GM12865 (cell line): ENCODE measurements around the gene SLC7A7.

Experiments
- DNase-seq: peaks from one replicate; pipeline ENCODE4 v3.0.0; 2010; ENCODE audit warnings: low read depth
- H3K4me3 ChIP-seq: 2 replicates; pipeline ENCODE4 v1.5.1; 2011; ENCODE audit warnings: mild to moderate bottlenecking, low read depth, low read length, control low read depth
- TF ChIP-seq, protein P1 (sequence below): IDR thresholded peaks from 2 replicates; pipeline ENCODE4 v1.5.1; 2011; ENCODE audit warnings: low read length, control low read depth, low read depth, inconsistent platforms; ENCODE audit not compliant: insufficient read depth; ENCODE audit errors: missing control alignments

SLC7A7 gene

DNA sequence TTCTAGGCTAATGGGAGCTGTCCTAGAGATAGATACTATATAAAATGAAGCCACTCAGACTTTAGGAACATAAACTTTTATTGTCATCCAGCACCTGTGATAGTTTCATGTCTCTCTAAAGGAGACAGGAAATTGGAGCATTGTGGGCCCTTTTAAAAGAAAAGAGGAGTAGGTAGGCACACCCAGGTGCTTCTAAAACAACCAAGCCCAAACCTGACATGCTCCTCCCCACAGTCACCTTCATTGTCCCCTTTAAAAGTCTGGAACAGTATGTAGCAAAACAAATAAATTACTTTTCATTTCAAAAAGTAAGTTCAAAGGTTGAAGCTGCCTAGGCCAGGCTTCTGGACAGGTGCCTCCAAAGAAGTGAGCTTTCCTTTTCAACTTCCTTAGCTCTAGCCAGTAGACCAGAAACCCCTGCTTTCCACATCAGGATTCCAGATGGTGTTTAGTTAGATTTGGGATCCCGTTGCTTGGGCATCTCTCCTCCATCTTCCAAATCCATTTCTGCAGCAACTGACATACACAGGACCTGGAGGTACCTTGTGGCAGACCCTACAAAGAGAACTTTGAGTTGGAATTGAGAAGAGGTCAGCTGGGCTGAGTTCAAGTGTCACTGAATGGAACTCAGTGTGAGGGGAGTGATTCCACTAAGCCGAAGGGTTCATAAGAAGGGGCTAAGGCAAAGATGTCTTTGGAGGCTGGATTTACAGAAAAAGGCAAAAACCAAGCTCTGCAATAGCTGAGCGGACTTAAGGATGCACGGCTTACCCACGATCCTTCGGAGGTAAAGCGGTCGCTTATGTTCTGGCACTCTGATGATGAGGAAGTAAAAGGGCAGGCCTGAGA lies 41.8 kb downstream of the SLC7A7 start:
- TF ChIP-seq, protein P1, sequence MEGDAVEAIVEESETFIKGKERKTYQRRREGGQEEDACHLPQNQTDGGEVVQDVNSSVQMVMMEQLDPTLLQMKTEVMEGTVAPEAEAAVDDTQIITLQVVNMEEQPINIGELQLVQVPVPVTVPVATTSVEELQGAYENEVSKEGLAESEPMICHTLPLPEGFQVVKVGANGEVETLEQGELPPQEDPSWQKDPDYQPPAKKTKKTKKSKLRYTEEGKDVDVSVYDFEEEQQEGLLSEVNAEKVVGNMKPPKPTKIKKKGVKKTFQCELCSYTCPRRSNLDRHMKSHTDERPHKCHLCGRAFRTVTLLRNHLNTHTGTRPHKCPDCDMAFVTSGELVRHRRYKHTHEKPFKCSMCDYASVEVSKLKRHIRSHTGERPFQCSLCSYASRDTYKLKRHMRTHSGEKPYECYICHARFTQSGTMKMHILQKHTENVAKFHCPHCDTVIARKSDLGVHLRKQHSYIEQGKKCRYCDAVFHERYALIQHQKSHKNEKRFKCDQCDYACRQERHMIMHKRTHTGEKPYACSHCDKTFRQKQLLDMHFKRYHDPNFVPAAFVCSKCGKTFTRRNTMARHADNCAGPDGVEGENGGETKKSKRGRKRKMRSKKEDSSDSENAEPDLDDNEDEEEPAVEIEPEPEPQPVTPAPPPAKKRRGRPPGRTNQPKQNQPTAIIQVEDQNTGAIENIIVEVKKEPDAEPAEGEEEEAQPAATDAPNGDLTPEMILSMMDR: no peak

DNA sequence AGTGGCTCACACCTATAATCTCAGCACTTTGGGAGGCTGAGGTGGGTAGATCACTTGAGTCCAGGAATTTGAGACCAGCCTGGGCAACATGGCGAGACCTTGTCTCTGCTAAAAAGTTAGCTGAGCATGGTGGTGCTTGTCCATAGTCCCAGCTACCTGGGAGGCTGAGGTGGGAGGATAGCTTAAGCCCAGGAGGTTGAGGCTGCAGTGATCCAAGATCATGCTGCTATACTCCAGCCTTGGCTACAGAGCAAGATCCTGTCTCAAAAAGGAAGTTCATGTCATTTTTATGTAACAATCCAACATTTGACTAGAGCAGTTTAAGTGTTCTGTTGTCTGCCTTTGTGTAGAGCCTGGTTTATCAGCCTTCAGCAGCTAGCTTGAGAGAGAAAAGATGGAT lies 42.5 kb downstream of the SLC7A7 start:
- H3K4me3 ChIP-seq: no peak overlapping the region
- TF ChIP-seq, protein P1: no peak
- DNase-seq: no peak

More for the DNA sequence above, 41.8 kb downstream of the SLC7A7 start:
- H3K4me3 ChIP-seq: no peak overlapping the region
- no peak for DNase-seq

DNA sequence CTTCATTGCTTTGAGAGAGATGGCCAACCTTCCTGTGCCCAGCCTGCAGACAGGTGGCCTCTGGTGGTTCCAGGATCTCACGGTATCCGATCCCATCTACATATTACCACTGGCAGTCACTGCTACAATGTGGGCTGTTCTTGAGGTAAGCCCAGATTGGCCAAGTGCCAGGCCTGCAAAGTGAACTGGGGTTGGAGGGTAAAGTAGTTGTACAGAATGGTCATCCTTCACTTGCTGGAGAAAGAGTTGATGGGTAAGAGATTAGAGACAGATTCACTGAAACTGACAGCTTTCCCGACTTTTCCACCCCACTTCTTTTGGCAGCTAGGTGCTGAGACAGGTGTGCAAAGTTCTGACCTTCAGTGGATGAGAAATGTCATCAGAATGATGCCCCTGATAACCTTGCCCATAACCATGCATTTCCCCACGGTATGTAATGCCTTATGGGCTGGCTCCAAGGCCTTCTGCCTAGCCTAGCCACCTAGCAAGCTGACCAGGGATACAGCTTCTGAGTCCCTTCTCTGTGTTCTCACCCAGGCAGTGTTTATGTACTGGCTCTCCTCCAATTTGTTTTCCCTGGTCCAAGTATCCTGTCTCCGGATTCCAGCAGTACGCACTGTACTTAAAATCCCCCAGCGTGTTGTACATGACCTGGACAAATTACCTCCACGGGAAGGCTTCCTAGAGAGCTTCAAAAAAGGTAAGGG lies 44.6 kb downstream of the SLC7A7 start:
- H3K4me3 ChIP-seq: no peak overlapping the region
- TF ChIP-seq, protein P1: no peak
- no peak for DNase-seq

DNA sequence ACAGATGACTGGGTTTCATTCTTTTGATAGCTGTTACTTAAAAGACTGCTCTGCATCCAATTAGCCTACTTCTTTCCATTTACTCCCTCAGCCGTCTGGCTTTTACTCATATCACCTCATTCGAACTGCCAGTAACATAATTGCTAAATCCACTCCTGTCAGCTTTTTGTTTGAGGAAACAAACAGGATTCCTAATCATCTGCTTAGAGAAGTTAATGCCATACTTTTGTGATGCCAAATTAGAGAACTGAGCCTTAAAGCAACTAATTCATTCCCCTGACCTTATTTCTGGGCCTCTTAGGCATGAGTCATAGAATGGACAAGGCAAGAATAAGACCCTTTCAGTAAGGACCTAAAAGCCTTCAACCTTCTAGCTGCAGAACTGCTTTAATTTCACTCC lies 45.9 kb downstream of the SLC7A7 start:
- DNase-seq: no peak
- no peak overlapping the region for H3K4me3 ChIP-seq
- TF ChIP-seq, protein P1: no peak

DNA sequence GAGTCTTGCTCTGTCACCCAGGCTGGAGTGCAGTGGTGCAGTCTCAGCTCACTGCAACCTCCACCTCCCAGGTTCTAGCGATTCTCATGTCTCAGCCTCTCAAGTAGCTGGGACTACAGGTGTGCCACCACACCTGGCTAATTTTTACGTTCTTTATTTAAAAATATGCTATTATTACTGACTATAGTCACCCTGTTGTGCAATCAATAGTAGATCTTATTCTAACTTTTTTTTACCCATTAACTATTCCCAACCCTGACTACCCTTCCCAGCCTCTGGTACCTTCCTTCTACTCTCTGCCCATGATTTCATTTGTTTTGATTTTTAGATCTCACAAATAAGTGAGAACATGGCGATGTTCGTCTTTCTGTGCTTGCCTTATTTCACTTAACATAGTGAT lies 46.3 kb downstream of the SLC7A7 start:
- DNase-seq: no peak
- H3K4me3 ChIP-seq: no peak overlapping the region
- TF ChIP-seq, protein P1: no peak

DNA sequence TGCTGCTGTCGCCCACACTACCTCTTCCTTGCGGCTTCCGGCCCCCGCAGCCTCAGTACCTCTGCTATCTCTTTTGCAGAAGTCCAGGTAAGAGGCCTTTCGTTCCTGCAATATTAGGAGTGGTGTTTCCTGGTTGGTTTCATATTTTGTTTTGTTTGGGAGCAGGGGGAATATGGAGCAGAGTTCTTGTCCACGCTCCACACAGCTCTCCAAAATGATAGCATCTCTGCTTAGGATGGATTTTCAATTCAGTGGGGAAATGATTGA lies 48.0 kb downstream of the SLC7A7 start:
- DNase-seq: no peak
- H3K4me3 ChIP-seq: peak overlapping the region; percentile 78
- TF ChIP-seq, protein P1: no peak
